Activated T-helper 1 cell treated with anti-CD3 and anti-CD28 coated beads, Interleukin-2, amount 50 U/mL, for 16 hours (primary cell): ENCODE measurements around the gene PFKL.
"Not testable (repeated sequence)": the region's sequence is repeated elsewhere in the genome, so short reads cannot be mapped to it uniquely, and the experiment has no call there.

Experiments
- DNase-seq, 2 donors: peaks; one replicate each; pipeline ENCODE4 v3.0.0-alpha.2; 2020; ENCODE audit warnings: low read depth in 1 of 2, low spot score in 1 of 2

The PFKL gene

GRCh38 chr21:44275041-44275440 is 24.8 kb upstream of the PFKL start:
- no peak for DNase-seq

GRCh38 chr21:44279354-44280260 is 20.2 kb upstream of the PFKL start:
- no peak for DNase-seq

GRCh38 chr21:44281801-44282200 is 18.1 kb upstream of the PFKL start:
- no peak for DNase-seq

- DNase-seq = no peak
These were observed 17.5 kb upstream of the PFKL start for GRCh38 chr21:44282370-44282769.

- not testable (repeated sequence) for DNase-seq
These were observed 16.6 kb upstream of the PFKL start for GRCh38 chr21:44283211-44283785.

GRCh38 chr21:44283948-44284347 is 15.9 kb upstream of the PFKL start:
- DNase-seq = no peak

GRCh38 chr21:44285138-44285992 is 14.5 kb upstream of the PFKL start, which contains the start of gene AIRE:
AIRE (plus strand) TSS chr21:44285876; CDS start chr21:44286007, 131 bp downstream.
- DNase-seq = no peak

- DNase-seq = no peak
These were observed 13.7 kb upstream of the PFKL start for GRCh38 chr21:44286086-44286715.

- DNase-seq = no peak
These were observed 12.9 kb upstream of the PFKL start for GRCh38 chr21:44286716-44287632.

GRCh38 chr21:44288251-44289110 is 11.4 kb upstream of the PFKL start:
- no peak for DNase-seq

- no peak for DNase-seq
These were observed 10.4 kb upstream of the PFKL start for GRCh38 chr21:44289381-44290010.

GRCh38 chr21:44290327-44291077 is 9.4 kb upstream of the PFKL start:
- no peak for DNase-seq

GRCh38 chr21:44291078-44291935 is 8.5 kb upstream of the PFKL start:
- DNase-seq = no peak

GRCh38 chr21:44291936-44292811 is 7.7 kb upstream of the PFKL start:
- no peak for DNase-seq

GRCh38 chr21:44292812-44293195 is 7.0 kb upstream of the PFKL start:
- no peak for DNase-seq
